GM12875 (cell line): ENCODE data around the gene CACNA1C.

ENCODE experiments used
- H3K4me3 ChIP-seq: one replicate; pipeline ENCODE4 v1.5.1; 2011; ENCODE audit warnings: low read depth, low read length, control low read depth
- CTCF ChIP-seq: IDR thresholded peaks from 2 replicates; pipeline ENCODE4 v1.5.1; 2011; ENCODE audit warnings: low read depth, mild to moderate bottlenecking, control low read depth, inconsistent platforms, low read length, moderate library complexity, borderline replicate concordance; ENCODE audit not compliant: insufficient read depth

CACNA1C gene

GRCh38 chr12:2180737-2181082 lies 127.9 kb downstream of the CACNA1C start:
- no peak overlapping the region for H3K4me3 ChIP-seq
- no peak for TF ChIP-seq CTCF

GRCh38 chr12:2183556-2184541 lies 131.1 kb downstream of the CACNA1C start:
- no peak overlapping the region for H3K4me3 ChIP-seq

GRCh38 chr12:2185751-2186341 lies 133.1 kb downstream of the CACNA1C start:
- no peak for TF ChIP-seq CTCF
- no peak overlapping the region for H3K4me3 ChIP-seq

More at GRCh38 chr12:2183556-2184541, 131.1 kb downstream of the CACNA1C start:
- no peak for TF ChIP-seq CTCF

- TF ChIP-seq CTCF: no peak
- H3K4me3 ChIP-seq: no peak overlapping the region
These were observed 134.6 kb downstream of the CACNA1C start for GRCh38 chr12:2187195-2187945.

GRCh38 chr12:2190085-2190484 lies 137.3 kb downstream of the CACNA1C start:
- no peak for TF ChIP-seq CTCF
- no peak overlapping the region for H3K4me3 ChIP-seq

GRCh38 chr12:2190896-2191533 lies 138.2 kb downstream of the CACNA1C start:
- H3K4me3 ChIP-seq: no peak overlapping the region
- TF ChIP-seq CTCF: no peak
